Left hindlimb (tissue), 1 donor: Measurements from ENCODE around the gene TBC1D13.
A peak's percentile ranks its signal among the peaks of the same experiment; 100 is the strongest.
"Not testable (repeated sequence)": the region's sequence is repeated elsewhere in the genome, so short reads cannot be mapped to it uniquely, and the experiment has no call there.

Source experiments
- DNase-seq: peaks from one replicate; pipeline ENCODE4 v3.0.0-alpha.2; 2018

Gene TBC1D13

DNA sequence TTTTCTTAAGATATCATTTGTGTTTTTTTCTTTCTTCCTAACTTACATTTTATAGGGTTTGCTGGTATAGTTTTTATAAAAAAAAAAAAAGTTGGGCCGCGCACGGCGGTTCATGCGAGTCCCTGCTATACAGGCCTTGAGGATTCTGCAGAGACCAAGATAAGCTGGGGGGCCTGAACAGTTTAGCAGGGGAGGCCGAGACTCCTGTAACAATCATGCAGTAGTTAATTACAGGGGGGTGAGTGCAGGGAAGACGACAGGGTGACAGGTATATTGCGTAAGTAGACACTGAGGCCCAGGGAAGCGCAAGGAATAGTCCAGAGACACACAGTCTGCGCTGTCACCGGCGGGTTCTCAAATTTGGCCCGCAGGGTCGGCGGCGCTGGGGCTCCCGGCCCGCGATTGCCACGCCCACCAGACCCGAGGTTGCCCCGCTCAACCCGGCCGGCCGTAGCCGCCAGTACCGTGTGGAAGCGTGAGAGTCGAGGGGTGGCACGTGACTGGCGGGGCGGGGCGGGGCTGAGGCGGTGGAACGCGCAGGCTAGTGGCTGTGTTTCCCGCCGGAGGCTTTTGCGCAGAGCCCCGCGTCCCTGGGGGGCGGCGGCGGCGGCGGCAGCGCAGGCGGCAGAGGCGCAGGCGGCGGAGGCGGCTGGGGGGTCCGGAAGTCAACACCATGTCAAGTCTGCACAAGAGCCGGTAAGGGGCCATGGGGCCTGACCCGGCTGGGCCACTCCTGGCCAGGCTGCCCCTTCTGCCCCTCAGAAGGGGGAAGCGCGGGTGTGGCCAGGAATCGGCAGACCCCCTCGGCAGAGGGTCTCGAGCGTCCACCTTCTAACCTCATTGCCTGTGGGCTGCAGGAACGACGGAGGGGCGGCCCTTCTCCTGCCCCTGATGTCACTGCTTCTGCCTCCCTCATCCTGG lies at the start of gene TBC1D13:
TBC1D13 (plus strand) TSS at position 573 of the 921 bp plus-strand sequence; CDS start at position 674, 101 bp downstream.
- peak; percentile 93 for DNase-seq

DNA sequence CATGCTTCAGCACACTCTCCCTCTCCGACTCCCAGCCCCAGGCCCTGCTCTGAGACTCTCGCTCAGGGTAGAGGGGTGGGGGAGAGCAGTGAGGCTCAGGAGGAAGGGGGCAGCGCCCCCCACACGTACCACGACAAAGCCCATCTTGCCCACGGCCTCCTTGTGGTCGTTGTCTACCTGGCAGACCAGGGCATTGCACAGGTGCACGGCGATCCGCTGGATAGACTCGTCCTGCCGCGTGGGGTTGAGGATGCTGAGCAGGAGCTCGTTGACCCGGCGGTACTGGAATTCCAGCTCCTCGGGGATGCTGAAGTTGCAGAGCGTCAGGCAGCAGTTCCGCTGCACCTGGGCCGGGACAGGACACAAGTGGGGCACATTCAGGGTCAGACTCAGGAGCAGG lies 44.7 kb upstream of the TBC1D13 start:
- DNase-seq, result peak; percentile 31

DNA sequence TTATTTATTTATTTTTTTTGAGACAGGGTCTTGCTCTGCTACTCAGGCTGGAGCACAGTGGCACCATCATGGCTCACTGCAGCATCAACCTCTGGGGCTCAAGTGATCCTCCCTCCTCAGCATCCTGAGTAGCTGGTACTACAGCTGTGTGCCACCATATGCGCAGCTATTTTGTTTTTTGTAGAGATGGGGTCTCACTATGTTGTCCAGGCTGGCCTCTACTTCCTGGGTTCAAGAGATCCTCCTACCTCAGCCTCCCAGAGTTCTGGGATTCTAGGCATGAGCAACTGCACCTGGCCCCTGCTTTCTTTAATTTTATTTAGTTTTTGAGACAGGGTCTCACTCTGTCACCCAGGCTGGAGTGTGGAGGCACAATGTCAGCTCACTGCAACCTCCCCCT lies 43.6 kb upstream of the TBC1D13 start:
- DNase-seq, result no peak

DNA sequence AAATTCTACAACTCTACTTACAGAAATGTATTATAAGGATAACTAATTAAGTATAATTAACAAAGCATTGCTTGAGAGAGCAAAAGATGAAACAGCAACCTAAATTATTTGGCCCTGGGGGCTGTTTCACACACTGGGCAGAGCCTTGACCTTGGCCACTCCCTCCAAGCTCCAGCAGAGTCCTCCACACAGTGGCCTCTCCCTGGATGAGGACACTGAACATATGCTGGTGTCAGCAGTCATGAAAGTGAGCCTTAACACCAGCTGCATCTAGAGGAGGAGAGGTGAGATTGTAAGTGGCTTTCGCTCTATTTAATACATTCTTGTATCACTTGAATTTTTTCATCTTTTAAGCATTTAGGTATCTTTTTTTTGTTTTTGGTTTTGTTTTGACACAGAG lies 39.8 kb upstream of the TBC1D13 start:
- DNase-seq, result peak; percentile 17

GRCh38 chr9:128750926-128751595 lies 36.0 kb upstream of the TBC1D13 start:
- peak; percentile 12 for DNase-seq

DNA sequence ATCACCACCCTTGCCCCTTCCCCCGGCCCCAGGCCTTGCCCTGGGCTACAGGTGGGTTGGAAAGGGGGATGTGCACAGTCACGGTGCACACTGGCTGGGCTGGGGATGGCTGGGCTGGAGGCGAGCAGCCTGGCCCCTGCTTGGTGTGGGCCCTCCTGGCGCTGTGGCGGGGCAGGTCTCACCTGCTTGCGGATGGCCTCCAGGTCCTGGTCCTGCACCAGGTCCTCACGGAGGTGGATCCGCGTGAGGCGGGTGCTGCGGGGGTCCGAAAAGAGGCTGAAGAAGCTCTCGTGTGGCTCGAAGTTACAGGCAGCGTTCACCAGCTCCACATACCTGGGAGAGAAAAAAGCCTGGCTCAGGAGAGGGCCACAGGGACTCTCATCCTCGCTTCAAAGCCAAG lies 33.4 kb upstream of the TBC1D13 start:
- no peak for DNase-seq

DNA sequence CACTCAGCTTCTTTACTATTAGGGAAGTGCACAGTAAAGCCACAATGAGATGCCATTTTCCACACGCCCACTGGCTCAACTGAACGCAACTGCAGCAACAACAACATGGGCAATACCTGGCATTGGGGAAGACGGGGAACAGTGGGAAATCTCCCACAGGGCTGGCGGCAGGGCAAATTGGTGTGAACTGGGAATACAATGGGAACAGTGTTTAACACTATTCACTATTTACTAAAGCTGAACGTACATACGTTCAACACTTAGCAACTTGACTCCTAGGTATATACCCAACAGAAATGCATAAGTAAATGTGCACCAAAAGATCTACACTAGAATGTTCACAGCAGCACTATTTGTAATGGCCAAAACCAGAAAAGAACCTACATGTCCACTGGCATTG lies 29.5 kb upstream of the TBC1D13 start:
- no peak for DNase-seq

DNA sequence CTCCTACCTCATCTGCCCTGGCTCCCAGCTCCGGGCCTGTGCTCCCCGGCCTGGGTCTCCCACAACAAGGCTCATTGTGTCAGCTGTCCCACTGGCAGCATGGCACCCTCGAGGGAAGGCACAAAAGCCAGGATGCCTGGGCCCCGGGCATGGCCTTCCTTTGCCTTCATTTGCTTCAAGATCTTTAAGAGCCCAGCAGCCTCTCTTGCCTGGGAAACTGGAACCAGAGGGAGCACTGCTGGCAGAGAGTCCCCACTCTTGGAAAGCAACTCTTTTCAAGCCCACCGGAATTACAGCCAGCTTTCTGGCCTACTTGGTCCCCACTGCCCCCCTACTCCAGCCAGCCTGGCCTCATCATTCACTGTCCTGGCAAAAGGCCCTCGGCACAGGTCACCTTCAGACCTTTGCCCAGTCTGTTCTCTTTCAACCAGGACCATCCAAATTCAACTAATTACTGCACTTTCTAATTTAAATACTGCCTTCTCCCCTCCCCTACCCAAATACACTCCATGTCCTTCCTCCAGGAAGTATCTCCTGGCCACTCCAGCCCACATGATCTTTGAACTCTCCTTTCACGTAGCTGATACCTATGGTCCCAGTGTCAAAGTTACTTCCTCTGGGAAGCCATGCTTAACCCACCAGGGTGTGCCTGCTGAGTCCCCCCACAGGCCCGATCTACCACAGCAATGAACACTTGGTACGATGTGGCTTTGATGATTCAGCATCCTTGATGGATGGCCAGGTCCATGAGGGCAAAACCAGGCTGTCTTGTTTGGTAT lies 24.2 kb upstream of the TBC1D13 start:
- no peak for DNase-seq

- no peak for DNase-seq
Observed at GRCh38 chr9:128764361-128764760, 22.7 kb upstream of the TBC1D13 start.

DNA sequence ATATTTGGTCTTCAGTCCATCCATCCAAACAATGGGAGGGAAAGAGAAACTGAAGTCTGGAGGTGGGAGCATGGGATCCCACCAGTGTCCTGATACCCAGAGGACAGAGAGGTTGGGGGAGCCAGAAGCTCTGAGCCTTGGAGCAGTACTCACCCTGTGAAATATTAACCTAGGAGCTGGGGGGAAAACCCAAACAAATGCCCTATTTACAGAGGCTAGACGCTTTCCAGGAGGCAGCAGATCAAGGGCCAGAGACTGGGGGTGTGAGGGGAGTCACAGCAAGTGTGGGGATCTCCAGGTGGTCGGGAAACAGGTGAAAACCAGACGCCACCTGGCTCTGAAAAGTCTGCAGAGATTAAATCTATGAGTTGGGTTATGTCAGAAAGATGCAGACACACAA lies 21.6 kb upstream of the TBC1D13 start:
- DNase-seq, result no peak

DNA sequence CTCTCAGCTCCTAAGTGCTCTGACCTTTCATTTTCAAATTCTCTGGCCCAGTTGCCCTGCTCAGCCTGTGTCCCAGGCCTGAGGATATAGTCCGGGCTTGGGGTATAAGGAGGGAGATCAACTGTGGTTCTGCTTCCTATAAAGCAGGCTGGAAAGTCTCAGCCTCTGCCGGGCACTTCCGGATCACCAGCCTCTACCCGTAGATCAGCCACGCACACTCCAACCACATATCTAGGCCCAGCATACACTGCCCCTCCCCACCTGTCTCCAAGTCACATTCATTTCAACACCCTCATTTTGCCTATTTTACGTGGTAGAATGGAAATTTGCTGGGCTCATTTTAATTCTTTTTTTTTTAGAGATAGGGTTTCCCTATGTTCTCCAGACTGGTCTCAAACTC lies 18.4 kb upstream of the TBC1D13 start:
- no peak for DNase-seq

DNA sequence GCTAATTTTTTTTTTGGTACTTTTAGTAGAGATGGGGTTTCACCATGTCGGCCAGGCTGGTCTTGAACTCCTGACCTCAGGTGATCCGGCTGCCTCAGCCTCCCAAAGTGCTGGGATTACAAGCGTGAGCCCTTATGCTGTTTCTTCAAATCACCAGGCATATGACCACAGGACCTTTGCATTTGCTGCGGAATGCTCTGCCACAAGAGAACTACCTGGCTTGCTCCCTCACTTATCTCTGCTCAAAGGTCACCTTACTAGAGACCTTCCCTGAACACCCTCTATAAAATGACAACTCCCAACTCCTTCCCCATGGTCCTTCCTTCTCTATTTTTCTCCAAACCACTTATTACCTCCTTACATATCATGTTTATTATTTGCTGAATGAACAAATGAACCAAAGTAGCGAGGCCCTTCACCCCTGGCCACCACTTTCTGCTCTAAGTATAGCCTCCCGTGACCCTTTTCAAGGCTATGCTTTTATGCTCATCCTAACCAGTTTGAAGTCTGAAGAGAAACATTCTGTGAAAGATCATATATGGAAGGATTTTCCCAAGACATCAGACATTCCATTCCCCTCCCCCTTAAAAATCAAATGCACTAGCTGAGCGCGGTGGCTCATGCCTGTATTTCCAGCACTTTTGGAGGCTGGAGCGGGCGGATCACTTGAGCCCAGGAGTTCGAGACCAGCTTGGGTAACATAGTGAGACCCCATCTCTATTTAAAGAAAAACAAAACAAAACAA lies 16.6 kb upstream of the TBC1D13 start:
- DNase-seq, result no peak

DNA sequence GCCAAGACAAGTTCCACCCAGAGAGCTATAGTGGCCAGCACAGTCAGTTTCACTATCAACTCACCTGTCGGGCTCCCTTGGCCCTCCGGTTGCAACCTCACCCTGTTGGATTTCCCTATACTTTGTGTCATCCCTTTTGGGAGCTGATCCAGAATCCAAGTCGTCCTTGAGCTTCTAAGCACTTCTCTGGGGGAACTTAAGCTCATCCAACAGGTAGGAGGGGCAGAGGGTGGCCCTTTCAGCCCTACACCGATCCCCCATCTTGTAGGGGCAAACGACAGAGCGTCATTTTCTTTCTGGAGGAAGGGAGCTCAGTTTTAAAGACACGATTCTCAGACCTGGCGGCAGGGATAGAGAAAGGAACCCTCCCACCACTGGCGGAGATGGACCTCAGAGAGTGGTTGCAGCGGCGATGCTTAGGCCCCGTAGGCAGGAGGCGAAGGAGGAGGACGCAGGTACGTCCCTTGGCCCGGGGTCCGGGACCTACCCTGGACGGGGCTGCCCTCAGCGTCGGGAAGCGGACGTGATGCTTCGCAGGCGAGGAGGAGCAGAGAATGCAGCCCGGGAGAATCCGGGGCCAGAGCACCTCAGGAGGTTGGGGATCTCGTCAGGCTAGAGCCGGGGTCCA lies 15.8 kb upstream of the TBC1D13 start:
- no peak for DNase-seq

DNA sequence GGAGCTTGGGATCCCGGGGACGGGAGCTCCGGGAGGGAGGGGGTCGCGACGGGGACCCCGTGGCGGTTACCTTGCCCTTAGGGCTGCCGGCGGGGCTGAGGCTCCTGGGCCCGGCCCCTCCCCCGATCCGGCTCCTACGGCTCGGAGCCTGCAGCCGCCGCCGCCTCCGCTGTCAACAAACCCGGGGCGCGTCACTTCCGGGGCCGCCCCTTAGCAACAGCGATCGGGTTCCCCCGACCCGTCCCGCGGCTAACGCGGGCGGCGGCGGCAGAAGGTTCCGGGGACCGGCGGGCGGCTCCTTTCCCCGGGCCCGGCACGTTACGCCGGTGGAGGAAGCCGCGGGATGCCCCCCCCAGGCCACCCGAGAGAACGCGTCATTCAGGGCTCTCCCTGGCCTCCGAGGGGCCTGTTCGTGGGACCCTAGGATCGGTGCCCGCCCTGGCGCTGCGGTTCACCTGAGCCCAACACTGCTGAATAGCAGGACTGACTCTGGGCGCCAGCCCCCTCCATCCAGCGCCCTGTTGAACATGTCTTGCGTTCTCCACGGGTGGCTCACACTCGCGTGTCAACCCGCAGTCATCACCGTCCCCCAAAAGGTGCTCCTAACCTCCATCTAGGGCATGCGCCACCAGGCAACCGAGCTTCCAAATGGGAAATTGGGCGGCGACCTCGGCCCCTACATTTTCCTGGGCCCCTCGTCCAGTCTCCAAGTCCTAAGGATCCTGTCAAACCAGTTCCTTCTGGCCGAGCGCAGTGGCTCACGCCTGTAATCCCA lies 15.1 kb upstream of the TBC1D13 start, which contains the start of gene ZER1:
ZER1 (minus strand) TSS at position 183 of the 775 bp plus-strand sequence. CDS start 16,362 bp downstream, outside the sequence.
- peak; percentile 91 for DNase-seq

- DNase-seq, result no peak
Observed at GRCh38 chr9:128773049-128773448, 14.0 kb upstream of the TBC1D13 start.

GRCh38 chr9:128774804-128775203 lies 12.2 kb upstream of the TBC1D13 start:
- DNase-seq, result no peak

- not testable (repeated sequence) for DNase-seq
Observed at GRCh38 chr9:128780093-128780492, 7.0 kb upstream of the TBC1D13 start.

GRCh38 chr9:128781187-128782070 lies 5.6 kb upstream of the TBC1D13 start:
- DNase-seq, result no peak

DNA sequence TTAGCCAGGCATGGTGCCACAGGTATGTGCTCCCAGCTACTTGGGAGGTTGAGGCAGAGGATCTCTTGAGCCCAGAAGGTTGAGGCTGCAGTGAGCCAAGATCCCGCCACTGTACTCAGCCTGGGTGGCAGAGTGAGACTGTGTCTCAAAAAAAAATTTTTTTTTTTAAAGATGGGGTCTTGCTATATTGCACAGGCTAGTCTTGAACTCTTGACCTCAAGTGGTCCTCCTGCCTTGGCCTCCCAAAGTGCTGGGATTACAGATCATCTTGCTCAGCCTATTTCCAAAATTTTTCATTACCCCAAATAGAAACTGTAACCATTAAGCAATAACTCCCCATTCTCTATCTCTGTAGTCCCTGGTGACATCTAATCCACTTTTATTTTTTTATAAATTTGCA lies 4.4 kb upstream of the TBC1D13 start:
- DNase-seq, result no peak

DNA sequence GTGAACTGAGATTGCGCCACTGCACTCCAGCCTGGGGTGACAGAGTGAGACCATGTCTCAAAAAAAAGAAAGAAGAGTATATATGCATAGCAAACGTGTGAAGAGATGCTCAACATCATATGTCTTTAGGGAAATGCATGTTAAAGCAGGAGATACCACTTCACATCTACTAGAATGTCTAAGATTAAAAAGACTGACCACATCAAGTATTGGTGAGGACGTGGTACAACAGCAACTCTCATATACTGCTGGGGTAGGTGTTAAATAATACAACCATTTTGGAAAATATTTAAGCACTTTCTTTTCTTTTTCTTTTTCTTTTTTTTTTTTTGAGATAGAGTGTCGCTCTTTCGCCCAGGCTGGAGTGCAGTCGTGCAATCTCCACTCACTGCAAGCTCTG lies 1.6 kb upstream of the TBC1D13 start:
- DNase-seq, result no peak
